NCI-H2029 (cell line): ENCODE results near the gene UPF3B.
"Not testable (repeated sequence)": the region's sequence is repeated elsewhere in the genome, so short reads cannot be mapped to it uniquely, and the experiment has no call there.

Experiments
- DNase-seq: peaks from one replicate; lab custom pipeline; 2025; lab: John Stamatoyannopoulos, UW

Gene UPF3B

DNA sequence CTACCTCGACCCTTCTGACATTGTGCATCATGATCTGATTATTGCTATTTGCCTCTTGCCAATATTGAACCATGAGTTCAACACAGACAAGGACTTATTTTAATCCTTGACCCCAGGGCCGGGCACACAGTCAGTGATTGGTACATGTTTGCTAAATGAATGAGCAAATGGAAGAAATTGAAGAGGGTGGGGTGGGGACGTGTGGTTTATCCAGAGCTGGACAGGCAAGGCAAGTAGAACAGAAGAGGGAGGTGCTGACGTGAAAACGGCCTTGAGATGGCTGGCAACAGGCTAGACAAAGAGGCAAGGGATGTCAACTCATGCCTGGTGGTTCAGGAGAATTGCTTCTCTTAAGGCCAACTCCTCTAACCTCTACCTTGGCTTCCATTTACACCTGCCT is 28.5 kb downstream of the UPF3B start:
- not testable (repeated sequence) for DNase-seq

DNA sequence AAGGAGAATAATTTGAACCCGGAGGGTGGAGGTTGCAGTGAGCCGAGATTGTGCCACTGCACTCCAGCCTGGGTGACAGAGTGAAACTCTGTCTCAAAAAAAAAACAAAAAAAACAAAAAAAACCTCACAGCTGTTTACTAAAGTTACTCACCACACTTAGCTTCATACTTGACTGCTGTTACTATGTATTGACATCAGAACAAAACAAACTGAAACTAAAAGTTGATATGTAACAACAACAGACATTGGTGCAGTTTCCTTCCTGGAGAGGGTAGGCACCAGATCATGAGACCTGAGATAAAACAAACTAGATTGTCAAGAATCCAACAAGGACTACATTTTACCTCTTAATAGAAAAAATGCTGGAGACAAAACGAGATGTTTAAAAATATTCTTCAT is 31.1 kb downstream of the UPF3B start:
- not testable (repeated sequence) for DNase-seq

DNA sequence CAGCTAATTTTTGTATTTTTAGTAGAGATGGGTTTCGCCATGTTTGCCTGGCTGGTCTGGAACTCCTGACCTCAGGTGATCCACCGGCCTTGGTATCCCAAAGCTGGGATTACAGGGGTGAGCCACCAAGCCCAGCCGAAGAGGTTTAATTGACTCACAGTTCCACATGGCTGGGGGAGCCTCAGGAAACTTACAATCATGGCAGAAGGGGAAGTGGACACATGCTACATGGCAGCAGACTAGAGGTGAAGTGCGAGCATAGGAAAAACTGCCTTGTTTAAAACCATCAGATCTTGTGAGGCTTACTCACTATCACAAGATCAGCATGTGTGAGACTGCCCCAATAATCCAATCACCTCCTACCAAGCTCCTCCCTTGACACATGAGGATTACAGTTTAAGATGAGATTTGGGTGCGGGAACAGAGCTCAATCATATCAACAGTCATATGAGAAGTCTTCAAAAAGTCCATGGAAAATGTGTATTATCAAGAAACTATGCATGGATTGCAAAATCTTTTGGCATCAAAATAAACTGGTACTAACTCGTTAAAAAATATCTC is 35.6 kb downstream of the UPF3B start:
- no peak for DNase-seq

DNA sequence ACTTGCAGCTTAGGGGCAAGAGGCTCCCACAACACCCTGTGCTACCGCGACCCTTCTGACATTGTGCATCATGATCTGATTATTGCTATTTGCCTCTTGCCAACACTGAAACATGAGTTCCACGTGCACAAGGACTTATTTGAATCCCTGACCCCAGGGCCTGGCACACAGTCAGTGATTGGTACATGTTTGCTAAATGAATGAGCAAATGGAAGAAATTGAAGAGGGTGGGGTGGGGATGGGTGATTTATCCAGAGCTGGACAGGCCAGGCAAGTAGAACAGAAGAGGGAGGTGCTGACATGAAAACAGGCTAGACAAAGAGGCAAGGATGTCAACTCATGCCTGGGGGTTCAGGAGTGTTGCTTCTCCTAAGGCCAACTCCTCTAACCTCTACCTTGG is 36.5 kb downstream of the UPF3B start:
- DNase-seq, result no peak

DNA sequence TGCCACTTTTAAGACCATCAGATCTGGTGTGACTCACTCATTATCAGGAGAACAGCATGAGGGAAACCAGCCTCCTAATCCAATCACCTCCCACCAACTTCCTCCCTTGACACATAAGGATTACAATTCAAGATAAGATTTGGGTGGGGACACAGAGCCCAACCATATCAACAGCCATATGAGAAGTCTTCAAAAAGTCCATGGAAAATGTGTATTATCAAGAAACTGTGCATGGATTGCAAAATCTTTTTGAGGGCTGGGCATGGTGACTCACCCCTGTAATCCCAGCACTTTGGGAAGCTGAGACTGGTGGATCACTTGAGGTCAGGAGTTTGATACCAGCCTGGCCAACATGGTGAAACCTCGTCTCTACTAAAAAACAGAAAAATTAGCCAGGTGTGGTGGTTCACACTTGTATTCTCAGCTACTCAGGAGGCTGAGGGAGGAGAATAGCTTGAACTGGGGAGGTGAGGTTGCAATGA is 43.5 kb downstream of the UPF3B start:
- DNase-seq, result no peak

DNA sequence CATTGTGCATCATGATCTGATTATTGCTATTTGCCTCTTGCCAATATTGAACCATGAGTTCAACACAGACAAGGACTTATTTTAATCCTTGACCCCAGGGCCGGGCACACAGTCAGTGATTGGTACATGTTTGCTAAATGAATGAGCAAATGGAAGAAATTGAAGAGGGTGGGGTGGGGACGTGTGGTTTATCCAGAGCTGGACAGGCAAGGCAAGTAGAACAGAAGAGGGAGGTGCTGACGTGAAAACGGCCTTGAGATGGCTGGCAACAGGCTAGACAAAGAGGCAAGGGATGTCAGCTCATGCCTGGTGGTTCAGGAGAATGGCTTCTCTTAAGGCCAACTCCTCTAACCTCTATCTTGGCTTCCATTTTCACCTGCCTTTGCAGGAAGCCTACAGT is 44.3 kb downstream of the UPF3B start:
- not testable (repeated sequence) for DNase-seq

DNA sequence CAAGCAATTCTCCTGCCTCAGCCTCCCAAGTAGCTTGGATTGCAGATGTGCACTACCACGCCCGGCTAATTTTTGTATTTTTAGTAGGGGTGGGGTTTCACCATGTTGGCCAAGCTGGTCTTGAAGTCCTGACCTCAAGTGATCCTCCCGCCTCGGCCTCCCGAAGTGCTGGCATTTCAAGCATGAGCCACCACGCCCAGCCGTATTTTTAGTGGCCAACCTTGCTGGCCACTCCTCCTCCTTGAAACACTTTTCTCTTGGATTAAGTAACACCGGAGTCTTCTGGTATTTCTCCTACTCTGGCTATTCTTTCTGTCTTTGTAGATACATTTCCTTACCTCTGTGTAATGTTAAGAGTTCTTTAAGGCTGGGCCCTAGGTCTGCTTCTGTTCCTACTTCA is 50.2 kb downstream of the UPF3B start:
- no peak for DNase-seq

DNA sequence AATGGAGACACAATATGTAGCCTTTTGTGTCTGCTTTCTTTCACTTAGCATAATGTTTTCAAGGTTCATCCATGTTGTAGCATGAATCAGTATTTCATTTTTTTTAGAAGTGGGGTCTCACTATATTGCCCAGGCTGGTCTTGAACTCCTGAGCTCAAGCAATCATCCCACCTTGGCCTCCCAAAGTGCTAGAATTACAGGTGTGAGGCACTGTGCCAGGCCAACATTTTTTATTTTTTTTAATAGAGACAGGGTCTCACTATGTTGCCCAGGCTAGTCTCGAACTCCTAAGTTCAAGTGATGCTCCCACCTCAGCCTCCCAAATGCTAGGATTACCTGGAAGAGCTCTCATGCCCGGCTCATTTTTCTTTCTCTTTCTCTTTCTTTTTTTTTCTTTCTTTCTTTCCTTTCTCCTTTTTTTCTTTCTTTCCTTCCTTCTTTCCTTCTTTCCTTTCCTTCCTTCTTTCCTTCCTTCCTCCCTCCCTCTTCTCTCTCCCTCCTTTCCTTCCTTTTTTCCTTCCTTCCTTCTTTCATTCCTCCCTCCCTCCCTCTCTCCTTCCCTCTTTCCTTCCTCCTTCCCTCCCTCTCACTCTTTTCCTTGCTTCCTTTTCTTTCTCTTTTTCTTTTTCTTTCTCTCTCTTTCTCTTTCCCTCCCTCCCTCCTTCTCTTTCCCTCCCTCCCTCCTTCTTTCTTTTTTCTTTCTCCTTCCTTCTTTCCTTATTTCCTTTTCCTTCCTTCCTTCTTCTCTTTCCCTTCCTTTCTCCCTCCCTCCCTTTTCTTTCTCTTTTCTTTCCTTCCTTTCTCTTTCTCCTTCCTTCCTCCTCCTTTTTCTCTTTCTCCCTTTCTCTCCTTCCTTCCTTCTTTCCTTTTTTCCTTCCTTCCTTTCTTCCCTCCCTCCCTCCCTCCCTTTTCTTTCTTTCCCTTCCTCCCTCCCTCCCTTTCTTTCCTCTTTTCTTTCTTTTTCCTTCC is 51.2 kb downstream of the UPF3B start:
- DNase-seq, result no peak

DNA sequence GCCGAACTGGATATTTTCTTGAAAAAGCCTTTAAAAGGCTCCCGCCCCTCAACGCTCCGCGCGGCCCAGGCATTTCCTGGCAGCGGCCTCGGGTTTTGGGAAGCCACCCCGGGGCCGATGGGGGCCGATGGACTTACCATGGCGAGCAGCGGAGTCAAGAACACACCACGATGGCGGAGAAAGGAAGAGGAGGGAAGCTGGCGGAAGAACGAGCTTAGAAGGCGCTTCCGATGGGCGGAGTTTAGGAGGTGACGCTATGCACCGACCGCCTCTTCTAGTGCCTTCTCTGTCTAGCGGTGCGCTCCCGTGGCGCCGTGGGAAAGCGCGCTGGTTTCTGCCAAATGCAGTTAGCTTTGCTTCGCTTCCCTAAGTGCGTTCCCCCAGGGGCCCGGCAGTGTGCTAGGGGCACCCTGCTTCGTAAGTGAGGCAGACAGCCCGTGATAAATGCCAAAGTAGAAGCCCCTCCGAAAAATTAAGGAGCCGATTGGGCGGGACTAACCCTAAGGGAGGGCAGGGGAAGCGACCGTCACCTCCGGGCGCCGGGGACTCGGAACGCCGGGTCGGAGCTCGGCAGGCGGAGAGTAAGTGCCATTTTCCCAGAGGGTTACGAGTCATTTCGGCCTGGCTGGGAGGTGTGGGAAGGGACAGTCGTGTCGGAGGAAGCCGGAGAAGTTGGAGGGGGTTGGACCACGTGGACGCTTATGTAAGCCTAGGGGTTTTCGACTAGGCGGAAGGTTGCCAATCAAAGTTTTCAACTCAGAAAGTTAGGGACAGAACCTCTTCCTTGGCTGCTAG is 61.1 kb downstream of the UPF3B start, which contains the start of gene RPL39:
RPL39 (minus strand) TSS at position 194 of the 795 bp plus-strand sequence; CDS start at position 140, 54 bp downstream.
- DNase-seq, result peak; percentile 83

DNA sequence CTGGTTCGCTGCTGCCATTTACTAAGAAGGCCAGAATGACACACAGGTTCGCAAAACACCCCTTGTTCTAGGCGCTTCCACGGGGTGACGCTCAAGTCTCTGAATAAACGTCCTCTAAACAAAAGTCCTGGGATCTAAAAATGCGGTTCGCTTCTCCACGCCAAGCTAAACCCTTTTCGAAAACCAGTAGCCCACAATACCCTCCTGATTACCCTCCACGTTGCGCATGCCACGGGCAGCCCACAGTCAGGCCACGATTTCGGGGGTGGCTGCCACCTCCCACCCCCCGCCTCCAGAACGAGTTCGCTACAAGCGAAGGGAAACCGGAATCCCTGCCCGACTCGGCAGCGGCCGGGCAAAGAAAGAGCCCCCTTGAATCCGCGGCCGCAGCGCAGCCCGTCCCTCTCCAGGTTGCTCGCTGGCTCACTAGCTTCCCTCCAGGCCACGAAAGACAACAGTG is 61.8 kb downstream of the UPF3B start:
- DNase-seq, result no peak

DNA sequence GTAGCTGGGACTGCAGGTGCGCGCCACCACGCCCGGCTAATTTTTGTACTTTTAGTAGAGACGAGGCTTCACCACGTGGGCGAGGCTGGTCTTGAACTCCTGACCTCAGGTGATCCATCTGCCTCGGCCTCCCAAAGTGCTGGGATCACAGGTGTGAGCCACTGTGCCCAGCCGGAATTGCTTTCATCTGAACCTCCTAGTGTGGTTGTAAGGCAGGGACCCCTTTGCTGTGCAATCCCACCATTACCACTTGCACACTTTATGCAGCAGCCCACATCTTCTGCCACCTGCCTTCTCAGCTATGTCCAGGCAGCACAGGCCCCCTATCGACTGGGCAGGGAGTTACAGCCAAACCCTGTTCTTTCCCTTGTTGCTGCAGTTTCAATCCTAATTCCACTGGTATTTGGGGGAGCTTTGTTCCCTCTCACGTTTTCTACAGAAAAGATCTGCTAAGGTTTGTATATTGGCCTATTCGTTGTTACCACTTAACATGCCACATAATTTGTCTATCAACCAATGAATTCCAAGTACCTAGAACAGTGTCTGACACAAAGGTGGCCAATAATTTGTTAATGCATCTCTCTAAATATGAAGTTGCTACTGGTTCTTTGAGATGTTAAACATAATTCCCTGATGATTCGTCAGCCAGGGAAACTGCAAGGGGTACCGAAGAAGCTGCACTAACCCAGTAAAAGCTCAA is 67.9 kb downstream of the UPF3B start:
- no peak for DNase-seq
